GM10266 (cell line): ENCODE measurements around the gene RHOBTB3.

Source experiments
- DNase-seq: peaks from one replicate; pipeline ENCODE4 v3.0.0; 2012; ENCODE audit errors: extremely low spot score
- TF ChIP-seq, protein P1 (sequence below): IDR thresholded peaks from 2 replicates; pipeline ENCODE4 v1.5.1; 2012; ENCODE audit warnings: mild to moderate bottlenecking, low read depth; ENCODE audit not compliant: control insufficient read depth, insufficient read depth; ENCODE audit errors: missing control alignments

RHOBTB3 gene

DNA sequence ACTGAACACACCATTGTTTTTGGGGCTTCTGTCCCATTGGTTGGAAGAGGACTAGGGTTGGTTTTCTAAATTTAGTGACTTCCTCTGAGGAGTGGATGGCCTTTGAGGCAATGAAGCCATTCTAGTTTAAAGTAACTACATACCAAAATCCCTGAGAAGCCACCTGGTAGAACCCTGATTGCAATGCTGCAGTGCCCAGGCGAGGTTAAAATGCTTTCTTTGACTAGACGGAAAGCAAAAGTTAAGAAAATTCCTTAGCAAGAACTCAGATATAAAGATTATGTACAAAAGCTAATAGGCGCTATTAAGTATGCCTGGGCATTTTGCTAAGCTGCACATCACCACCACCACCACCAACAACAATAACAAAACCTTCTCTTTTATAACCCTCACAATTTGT is 70.8 kb downstream of the RHOBTB3 start:
- TF ChIP-seq, protein P1, sequence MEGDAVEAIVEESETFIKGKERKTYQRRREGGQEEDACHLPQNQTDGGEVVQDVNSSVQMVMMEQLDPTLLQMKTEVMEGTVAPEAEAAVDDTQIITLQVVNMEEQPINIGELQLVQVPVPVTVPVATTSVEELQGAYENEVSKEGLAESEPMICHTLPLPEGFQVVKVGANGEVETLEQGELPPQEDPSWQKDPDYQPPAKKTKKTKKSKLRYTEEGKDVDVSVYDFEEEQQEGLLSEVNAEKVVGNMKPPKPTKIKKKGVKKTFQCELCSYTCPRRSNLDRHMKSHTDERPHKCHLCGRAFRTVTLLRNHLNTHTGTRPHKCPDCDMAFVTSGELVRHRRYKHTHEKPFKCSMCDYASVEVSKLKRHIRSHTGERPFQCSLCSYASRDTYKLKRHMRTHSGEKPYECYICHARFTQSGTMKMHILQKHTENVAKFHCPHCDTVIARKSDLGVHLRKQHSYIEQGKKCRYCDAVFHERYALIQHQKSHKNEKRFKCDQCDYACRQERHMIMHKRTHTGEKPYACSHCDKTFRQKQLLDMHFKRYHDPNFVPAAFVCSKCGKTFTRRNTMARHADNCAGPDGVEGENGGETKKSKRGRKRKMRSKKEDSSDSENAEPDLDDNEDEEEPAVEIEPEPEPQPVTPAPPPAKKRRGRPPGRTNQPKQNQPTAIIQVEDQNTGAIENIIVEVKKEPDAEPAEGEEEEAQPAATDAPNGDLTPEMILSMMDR, result no peak
- DNase-seq, result no peak

DNA sequence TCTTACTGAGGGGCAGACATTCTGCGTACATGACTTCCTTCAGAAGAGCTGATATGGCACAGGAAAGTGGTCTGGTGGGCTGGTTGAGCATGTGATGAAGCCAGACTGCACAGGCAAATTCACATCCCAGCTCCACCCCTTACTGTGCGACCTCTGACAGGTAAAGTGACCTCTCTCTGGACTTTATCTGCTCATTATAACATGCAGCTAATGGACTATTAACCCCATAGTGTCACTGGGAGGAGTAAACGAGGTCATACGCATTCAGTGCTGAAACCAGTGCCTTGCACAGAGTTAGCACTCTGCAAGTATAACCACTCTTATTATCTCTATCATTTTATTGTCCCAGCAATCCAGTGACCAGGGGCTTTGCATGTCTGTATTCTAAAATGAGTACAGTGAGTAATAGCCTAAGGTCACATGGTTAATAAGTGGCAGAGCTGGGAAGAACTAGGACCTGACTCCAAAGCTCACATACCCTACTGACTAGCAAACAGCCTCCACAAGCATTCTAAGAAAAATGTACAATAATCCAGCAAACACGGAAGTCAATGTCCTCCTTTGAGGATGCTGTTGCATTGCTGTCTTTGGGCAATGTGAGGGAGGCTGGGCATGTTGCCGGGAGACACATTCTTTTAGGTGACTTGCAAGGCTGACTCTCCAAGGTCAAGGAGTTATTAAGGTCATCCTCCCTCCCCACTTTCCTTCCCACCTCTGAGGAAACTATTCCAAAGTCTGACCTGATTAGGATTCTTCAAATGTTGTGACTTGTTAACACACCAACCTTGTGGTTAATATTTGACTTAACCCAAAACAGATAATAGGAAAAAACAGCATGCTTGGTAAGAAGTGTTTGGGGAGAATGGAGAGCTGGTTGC is 72.4 kb downstream of the RHOBTB3 start:
- DNase-seq, result no peak
- TF ChIP-seq, protein P1, result no peak

DNA sequence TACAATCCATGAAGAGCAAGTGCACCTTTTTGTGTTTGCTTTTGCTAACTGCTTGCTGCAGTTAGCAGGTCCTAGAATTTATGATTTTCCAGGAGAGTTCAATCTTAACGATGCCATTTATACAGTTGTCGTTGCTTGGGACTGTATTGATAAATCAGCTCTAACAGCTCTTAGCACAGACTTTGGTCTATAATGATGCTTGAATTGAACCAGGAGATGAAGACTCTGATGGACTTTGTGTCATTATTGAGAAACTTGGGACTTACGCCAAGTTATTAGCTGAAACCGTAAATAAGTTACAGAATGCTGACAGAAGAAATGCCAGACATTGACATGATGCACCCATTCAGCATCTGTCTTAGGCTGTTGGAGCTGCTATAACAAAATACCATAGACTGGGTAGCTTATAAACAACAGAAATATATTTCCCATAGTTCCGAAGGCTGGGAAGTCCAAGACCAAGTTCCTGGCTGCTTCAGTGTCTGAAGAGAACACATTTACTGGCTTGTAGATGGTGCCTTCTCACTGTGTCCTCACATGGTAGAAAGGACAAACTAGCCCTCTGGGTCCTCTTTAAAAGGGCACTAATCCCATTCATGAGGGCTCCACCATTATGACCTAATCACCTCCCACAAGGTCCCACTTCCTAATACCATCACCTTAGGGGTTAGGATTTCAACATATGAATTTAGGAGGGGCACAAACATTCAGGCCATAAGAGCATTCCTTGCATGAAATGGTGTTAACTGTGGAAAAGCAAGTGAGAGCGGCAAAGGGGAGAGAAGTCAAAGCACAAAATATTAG is 73.8 kb downstream of the RHOBTB3 start:
- TF ChIP-seq, protein P1, result no peak
- no peak for DNase-seq

DNA sequence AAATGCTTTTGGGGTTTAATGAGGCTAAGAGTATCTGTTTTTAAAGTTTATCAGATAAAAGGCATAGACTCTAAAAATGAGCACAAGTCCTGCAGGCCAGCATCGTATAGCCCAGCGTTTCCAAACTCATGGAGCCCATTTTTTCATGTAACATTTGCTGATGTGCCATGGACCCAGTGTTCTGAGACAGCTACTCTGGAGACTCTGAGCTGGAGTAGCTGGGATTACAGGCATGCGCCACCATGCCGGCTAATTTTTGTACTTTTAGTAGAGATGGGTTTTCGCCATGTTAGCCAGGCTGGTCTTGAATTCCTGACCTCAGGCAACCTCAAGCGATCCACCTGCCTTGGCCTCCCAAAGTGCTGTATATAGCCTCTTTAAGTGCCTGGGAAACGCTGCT is 75.6 kb downstream of the RHOBTB3 start:
- no peak for DNase-seq
- TF ChIP-seq, protein P1, result no peak

DNA sequence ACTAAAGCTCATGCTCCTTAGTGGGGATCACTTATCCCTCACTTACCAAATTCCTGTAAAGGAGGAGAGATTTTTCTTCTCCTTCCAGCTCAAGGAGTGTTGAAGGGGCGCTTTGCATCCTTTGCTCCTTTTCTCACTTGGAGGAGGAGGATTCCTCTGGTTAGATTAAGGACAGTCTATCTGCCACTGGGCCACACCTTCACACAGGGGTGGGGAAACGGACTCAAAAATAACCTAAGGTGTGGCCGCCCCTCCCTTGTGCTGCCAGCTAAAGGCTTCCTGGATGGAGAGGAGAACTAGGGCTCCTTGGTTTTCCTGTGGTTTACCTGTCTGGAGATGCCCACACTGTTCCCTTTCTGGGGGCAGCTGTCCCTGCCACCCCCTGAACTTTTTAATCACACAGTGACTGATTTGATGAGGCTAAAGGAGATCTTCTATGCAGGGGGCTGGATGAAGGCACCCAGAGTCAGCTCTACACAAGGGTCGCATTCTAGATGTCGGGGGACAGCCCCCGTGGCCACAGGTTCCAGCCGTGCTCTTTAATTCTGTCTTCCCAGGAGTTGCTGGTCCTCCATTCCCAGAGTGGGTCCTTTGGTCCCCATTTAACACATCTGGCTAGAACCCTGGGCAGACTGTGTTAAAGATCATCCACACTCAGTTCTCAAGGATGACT is 77.0 kb downstream of the RHOBTB3 start:
- TF ChIP-seq, protein P1, result no peak
- DNase-seq, result no peak

DNA sequence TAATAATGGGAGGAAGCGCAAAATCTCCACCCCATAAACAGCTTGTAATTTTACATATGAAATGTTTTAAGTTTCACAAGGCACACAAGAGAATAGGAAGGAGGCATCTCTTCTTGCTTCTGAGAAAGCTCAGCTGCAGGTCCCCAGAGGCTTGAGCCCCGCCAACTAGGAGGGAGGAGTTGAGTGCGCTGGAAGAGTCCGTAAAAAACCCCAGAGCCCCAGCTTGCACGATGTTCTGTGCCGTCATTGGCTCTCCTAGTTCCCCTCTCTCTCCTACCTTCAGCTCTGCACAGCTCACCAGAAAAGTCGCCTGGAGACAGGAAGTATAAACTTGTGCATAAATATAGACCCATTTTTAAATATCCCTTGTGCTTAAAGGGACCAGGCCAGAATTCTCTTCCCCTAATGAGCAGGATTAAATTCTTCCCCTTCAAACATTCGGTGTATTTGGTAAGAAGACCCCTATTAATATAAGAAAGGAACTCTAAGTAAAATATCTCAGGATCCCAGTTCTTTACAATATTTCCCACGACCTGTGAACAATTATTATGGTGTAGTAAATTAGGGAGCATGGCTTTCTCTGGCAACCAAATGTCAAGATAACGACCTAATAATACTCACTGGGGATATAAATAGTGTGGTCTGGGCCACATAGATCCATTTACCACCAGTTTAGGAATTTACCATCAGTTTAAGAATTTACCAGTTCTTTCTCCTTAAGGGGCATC is 77.7 kb downstream of the RHOBTB3 start:
- peak; percentile 84 for DNase-seq
- TF ChIP-seq, protein P1, result no peak
